ENCODE measurements around the gene ECPAS.
"Not testable (repeated sequence)": the region's sequence is repeated elsewhere in the genome, so short reads cannot be mapped to it uniquely, and the experiment has no call there.

Gene ECPAS, protein sequence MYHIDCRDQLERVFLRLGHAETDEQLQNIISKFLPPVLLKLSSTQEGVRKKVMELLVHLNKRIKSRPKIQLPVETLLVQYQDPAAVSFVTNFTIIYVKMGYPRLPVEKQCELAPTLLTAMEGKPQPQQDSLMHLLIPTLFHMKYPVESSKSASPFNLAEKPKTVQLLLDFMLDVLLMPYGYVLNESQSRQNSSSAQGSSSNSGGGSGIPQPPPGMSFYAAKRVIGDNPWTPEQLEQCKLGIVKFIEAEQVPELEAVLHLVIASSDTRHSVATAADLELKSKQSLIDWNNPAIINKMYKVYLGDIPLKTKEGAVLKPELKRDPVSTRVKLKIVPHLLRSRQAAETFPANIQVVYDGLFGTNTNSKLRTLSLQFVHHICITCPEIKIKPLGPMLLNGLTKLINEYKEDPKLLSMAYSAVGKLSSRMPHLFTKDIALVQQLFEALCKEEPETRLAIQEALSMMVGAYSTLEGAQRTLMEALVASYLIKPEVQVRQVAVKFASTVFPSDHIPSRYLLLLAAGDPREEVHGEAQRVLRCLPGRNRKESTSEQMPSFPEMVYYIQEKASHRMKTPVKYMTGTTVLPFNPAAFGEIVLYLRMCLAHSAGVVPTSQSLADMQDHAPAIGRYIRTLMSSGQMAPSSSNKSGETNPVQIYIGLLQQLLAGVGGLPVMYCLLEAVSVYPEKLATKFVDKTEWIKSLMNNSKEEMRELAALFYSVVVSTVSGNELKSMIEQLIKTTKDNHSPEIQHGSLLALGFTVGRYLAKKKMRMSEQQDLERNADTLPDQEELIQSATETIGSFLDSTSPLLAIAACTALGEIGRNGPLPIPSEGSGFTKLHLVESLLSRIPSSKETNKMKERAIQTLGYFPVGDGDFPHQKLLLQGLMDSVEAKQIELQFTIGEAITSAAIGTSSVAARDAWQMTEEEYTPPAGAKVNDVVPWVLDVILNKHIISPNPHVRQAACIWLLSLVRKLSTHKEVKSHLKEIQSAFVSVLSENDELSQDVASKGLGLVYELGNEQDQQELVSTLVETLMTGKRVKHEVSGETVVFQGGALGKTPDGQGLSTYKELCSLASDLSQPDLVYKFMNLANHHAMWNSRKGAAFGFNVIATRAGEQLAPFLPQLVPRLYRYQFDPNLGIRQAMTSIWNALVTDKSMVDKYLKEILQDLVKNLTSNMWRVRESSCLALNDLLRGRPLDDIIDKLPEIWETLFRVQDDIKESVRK (N-terminal part only)

GRCh38 chr9:111483858-111484571, at the start of gene ECPAS:
ECPAS (minus strand) TSS chr9:111484383; CDS start chr9:111472918, 11,465 bp downstream.
- peak; percentile 86 for DNase-seq

- DNase-seq: no peak
Observed at GRCh38 chr9:111533099-111533790, 49.1 kb upstream of the ECPAS start.

DNA sequence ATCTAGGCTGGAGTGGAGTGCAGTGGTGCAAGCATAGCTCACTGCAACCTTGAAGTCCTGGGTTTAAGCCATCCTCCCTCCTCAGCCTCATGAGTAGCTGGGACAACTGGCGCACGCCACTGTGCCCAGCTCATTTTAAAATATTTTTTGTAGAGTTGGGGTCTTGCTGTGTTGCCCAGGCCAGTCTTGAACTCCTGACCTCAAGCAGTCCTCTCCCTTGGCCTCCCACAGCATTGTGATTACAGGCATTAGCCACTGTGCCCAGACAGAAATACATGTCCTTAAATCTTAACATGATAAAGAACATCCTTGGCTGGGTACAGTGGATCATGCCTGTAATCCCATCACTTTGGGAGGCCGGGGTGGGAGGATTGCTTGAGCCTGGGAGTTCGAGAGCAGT, 47.5 kb upstream of the ECPAS start:
- no peak for DNase-seq

GRCh38 chr9:111529787-111530186, 45.6 kb upstream of the ECPAS start:
- DNase-seq: no peak

GRCh38 chr9:111527347-111527746, 43.2 kb upstream of the ECPAS start:
- DNase-seq: no peak

DNA sequence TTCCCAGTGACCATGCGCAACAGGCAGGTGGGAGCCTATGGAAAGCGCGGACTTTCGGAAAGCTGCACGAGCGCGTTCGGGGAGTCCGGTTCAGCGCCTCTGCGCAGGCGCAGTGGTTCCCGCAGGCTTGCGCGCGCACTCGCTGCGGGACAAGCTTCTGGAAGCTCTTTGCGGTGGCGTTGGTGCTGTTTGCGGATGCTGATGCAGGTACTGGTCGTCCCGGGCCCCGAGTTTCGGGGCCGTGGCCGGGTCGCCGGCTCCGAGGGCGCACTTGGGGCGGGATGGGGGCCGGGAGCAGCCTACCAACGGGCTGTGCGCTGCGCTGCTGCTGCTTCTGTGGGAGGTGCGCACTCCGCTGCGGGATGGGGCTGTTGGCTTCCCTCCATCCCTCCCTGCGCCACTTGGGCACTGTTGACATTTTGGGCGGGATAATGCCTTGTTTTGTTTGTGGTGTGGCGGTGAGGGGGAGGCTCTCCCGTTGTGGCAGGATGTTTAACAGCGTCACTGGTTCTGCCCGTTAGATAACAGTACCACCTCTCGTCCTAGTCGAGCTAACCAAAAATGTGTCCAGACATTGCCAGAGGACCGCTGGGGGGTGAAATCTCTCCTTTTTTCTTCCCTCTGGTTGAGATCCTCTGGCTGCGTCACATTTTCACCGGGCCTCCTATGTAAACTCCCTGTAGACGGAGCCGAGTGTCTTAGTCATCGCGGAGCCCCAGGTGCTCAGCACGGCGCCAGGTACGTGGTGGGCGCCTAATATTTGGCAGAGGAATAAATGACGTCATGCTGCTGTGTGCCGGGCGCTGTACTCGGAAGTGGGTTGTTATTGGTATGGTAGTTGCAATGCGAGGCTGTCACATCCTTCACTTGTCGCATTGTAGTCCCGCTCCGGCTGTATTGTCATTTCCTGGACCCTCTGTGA, 41.1 kb upstream of the ECPAS start, which contains the start of gene ZNF483:
Gene ZNF483, plus strand, starts transcription at position 124 of the 922 bp plus-strand sequence. CDS start 2,217 bp downstream, outside the sequence.
- DNase-seq: peak; percentile 86

DNA sequence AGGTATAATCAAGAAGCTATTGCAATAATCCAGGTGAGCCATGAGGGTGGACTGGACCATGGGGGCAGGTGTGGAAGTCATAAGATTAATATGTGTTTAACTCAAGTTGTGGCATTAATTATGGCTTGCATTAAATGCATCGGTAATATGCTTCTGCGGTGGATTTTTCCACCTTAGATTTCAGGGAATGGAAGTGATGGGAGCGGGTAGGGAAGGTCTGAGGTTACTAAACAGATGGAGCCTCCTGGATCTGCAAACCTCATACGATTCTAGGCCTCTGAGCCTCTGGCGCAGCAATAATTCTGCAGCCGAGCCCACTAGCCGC, 40.5 kb upstream of the ECPAS start:
- no peak for DNase-seq

- no peak for DNase-seq
Observed at GRCh38 chr9:111516061-111516465, 31.9 kb upstream of the ECPAS start.

DNA sequence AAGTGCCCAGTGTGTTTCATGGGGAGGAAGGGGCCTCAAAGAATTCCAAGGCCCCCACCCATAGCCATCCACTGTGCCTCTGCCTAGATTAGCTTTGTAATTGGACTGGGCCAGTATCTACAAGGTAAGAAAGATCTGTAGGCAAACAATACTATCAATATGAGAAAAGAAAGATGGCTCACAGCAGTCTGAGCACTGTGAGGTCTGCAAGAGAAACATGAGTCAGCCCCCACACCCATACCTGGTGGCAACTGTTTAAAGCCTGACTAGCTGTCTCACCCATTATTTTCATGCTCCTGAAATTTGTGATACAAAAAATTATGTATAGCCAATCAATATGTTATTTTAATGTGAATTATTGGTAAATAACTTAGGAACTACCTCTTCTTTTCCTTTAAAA, 30.8 kb upstream of the ECPAS start:
- DNase-seq: no peak

GRCh38 chr9:111511581-111511980, 27.4 kb upstream of the ECPAS start:
- not testable (repeated sequence) for DNase-seq

GRCh38 chr9:111502506-111502905, 18.3 kb upstream of the ECPAS start:
- no peak for DNase-seq

GRCh38 chr9:111501648-111502047, 17.5 kb upstream of the ECPAS start:
- no peak for DNase-seq

DNA sequence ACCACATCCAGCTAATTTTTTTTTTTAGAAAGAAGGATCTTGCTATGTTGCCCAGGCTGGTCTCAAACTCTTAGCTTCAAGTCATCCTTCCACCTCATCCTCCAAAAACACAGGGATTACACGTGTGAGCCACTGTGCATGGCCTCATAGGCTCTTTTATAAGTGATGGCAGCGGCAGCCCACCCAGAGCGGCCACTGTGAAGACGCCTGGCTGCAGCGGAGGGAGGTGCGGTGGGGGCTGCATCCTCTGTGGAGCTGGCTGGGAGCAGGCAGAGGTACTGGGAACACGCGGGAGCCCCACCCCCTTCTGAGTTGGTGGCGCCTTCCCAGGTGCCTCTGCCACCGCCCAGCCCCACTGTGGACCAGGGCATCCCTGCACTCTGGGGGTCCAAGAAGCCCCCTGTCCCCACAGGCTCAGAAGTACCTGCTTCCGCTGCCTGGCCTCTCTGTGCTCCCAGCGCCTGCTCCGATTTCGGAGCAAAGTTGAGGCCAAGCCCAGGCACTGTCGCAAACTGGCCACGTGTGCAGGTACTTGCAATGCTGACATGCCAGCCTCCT, 16.9 kb upstream of the ECPAS start:
- no peak for DNase-seq

- DNase-seq: not testable (repeated sequence)
Observed at GRCh38 chr9:111497196-111497595, 13.0 kb upstream of the ECPAS start.

GRCh38 chr9:111484572-111484894, 350 bp upstream of the ECPAS start:
- DNase-seq: no peak

- DNase-seq: peak; percentile 78
Observed at GRCh38 chr9:111483439-111483857, 735 bp downstream of the ECPAS start.

DNA sequence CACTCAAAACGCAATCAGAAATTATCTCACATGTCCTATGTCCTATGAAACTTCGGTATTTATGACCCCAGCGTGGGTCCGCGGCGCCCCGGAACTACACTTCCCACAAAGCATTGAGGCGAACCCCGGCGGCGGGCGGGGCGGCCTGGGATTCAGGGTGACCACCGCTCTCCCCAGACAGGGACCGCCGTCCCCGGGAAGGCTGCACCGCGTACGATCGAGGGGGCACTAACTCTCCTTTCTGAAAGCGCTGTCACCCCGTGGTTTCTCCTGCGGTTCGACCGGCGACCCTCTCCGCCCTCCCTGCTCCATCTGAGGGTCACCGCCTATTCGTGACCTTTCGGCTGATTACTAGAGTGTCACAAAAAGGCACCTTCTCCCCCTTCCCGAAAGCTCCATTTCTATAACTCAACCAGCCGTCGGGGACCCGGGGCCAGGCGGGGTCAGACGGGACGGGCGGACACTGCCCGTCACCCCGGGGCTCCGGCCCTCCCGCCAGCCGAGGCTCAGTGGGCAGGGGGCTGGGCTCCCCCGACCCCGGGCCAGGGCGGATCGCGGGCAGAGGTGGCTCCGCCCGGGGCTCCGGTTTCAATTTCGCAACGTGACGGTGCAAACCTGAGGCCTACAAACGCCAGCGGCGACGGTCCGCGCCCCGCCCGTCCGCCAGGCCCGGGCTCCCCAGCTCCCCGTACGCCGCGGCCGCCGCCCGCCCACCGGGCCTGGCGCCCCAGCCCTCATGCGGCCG, 1.3 kb downstream of the ECPAS start:
- peak; percentile 83 for DNase-seq

DNA sequence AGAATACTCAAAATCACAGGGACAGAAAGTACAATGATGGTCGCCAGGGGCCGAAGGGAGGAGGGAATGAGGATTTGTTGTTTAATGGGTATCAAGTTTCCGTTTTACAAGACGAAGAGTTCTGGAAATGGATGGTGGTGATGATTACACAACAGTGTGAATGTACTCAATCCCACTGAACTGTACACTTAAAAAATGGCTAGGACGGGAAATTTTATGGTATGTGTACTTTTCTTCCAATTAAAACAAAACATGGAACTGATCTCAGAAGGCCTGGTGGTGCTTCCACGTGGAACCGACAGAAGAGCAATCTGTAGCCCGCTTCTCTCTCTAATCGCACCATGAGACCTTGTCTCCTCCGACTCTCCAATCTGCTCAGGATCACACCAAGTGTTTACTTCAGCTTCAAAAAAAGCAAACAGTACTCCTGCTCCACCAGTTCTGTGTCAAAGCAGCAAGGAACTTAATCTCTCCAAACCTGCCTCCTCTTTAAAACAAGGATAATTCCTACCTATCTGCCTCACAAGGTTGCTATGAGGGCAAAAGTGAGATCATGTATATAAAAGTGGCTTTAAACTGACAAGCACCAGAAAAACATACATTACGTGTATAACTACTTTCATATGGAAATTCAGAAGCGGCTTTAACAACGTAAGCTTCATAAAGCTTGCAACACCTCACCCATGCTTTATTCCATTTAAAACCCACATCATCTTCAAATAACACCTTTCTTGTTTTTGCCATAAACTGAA, 2.1 kb downstream of the ECPAS start:
- no peak for DNase-seq

GRCh38 chr9:111477677-111478076, 6.5 kb downstream of the ECPAS start:
- DNase-seq: no peak
